ENCODE data around the gene DCAF8.

DCAF8 gene

DNA sequence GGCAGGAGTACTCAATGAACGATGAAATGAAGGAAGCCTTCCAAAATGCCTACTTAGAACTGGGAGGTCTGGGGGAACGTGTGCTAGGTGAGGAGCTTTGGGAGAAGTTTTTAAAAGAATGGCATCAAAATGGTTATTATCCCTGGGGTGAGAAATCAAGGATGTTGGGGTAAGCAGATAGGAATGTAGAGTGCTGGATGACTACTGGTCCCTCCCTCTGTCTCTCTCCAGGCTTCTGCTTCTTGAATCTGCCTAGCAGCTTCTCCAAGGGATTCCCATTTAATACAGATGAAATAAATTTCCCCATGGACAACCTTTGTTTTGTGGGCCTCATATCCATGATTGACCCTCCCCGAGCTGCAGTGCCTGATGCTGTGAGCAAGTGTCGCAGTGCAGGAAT is 91.0 kb downstream of the DCAF8 start:
- H3K4me3 ChIP-seq (ENCODE audit: low read depth, low read length) = no peak overlapping the region
- no peak for DNase-seq (ENCODE audit: low read depth)
- TF ChIP-seq, protein P1, sequence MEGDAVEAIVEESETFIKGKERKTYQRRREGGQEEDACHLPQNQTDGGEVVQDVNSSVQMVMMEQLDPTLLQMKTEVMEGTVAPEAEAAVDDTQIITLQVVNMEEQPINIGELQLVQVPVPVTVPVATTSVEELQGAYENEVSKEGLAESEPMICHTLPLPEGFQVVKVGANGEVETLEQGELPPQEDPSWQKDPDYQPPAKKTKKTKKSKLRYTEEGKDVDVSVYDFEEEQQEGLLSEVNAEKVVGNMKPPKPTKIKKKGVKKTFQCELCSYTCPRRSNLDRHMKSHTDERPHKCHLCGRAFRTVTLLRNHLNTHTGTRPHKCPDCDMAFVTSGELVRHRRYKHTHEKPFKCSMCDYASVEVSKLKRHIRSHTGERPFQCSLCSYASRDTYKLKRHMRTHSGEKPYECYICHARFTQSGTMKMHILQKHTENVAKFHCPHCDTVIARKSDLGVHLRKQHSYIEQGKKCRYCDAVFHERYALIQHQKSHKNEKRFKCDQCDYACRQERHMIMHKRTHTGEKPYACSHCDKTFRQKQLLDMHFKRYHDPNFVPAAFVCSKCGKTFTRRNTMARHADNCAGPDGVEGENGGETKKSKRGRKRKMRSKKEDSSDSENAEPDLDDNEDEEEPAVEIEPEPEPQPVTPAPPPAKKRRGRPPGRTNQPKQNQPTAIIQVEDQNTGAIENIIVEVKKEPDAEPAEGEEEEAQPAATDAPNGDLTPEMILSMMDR (IDR thresholded peaks at IDR 0.05; ENCODE audit: low read depth, low read length, missing control alignments) = no peak
- in situ Hi-C loops (cut with HindIII; ENCODE audit: low sequenced_read_pairs) = no loop called here

DNA sequence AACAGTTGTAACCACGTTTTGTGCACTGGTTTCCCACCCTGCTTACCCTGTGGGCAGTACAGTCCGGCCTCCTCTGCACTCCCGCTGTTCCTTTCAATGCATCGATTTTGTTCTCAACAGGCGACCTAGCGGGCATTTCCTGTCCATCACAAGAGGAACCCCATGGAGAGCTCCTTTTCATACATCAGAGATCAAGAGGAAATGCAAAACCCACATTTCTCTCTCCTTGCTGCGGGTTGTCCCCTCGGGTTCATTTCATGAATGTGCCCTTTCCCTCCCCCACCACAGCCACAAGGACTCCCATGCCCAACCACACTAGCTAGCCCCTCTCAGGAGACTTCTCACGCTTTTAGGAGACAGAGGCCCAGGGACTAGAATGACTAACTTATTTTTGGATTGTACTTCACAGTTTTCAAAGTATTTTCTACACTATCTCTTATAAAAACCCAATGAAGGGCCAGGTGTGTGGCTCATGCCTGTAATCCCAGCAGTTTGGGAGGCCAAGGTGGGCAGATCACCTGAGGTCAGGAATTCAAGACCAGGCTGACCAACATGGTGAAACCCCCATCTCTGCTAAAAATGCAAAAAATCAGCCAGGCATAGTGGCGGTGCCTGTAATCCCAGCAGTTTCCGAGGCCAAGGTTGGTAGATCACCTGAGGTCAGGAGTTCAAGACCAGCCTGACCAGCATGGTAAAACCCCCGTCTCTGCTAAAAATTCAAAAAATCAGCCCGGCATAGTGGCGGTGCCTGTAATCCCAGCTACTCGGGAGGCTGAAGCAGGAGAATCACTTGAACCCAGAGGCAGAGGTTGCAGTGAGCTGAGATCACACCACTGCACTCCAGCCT is 92.6 kb downstream of the DCAF8 start:
- peak; percentile 93 for DNase-seq (ENCODE audit: low read depth)
- H3K4me3 ChIP-seq (ENCODE audit: low read depth, low read length) = no peak overlapping the region
- TF ChIP-seq, protein P1 (IDR thresholded peaks at IDR 0.05; ENCODE audit: low read depth, low read length, missing control alignments) = no peak
- in situ Hi-C loops (cut with HindIII; ENCODE audit: low sequenced_read_pairs) = no loop called here

DNA sequence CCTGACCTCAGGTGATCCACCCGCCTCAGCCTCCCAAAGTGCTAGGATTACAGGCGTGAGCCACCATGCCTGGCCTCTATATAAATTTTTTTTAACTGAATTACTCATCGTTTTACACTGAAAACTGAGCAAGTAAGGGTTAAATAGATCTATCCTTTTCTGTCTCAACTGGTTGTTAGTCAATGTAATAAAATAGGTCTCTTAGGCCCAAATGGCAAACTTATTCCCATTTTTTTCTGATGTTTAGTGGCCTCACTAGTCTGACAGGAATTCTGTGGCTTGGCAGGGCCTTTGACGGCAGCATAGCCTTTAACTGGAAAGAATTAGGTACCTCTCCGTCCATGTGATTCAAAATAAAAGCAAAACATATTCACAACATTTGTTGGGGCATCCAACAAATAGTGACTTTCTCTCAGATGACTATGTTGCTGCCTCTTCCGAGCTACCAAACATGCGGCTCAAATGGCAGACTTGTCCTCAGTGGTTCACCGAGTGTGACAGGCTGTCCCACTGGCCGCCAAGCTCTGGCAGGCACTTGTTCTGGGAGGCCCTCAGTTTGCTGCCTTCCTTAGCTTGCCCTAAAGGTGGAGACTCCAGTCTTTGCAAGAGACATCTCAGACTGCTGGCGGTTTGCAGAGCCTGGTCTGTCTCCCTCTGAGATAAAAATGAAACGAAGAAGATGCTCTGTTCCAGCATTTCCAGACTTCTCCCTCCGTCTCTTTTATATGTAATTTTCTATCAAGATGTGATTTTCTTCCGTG is 93.6 kb downstream of the DCAF8 start:
- TF ChIP-seq, protein P1 (IDR thresholded peaks at IDR 0.05; ENCODE audit: low read depth, low read length, missing control alignments) = peak; percentile 16
- no peak overlapping the region for H3K4me3 ChIP-seq (ENCODE audit: low read depth, low read length)
- in situ Hi-C loops (cut with HindIII; ENCODE audit: low sequenced_read_pairs) = no loop called here
- peak; percentile 54 for DNase-seq (ENCODE audit: low read depth)

DNA sequence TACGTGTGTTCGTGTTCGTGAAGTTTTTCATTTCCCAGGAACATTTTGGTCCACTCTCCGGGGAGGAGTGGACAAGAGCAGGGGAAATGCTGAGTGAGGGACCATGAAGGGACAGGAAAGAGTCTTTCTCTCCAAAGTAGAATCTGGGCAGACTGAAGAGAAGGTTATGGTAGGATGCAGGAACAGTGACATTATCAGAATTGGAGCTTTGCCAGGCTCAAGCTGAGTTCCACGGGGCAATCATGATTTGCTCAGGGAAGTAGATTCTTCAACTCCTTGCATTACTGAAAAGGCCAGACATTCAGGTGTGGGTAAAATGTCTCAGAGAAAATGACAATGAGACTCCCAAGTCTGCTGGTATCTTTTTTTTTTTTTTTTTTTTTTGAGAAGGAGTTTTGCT is 94.3 kb downstream of the DCAF8 start:
- TF ChIP-seq, protein P1 (IDR thresholded peaks at IDR 0.05; ENCODE audit: low read depth, low read length, missing control alignments) = no peak
- DNase-seq (ENCODE audit: low read depth) = no peak
- H3K4me3 ChIP-seq (ENCODE audit: low read depth, low read length) = no peak overlapping the region
- in situ Hi-C loops (cut with HindIII; ENCODE audit: low sequenced_read_pairs) = no loop called here

DNA sequence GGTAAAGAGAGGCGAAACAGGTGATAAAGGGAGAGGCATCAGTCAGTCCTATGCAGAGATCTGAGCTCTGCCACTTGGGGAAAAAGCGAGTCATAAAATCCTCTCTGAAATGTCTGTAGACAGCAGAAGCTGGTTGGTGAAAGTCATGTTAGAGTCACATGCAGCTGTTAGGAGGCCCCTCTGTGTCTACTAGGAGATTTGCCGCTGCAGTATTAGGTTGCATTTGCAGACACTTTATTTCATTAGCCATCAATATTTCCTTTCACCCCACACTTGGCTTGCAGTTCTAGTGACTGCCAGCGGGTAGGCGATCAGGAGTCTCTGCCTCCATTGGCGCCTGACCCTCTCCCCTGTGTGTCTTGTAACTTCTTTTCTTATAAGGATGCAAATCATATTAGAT is 94.8 kb downstream of the DCAF8 start:
- TF ChIP-seq, protein P1 (IDR thresholded peaks at IDR 0.05; ENCODE audit: low read depth, low read length, missing control alignments) = no peak
- no peak for DNase-seq (ENCODE audit: low read depth)
- in situ Hi-C loops (cut with HindIII; ENCODE audit: low sequenced_read_pairs) = no loop called here
- no peak overlapping the region for H3K4me3 ChIP-seq (ENCODE audit: low read depth, low read length)

DNA sequence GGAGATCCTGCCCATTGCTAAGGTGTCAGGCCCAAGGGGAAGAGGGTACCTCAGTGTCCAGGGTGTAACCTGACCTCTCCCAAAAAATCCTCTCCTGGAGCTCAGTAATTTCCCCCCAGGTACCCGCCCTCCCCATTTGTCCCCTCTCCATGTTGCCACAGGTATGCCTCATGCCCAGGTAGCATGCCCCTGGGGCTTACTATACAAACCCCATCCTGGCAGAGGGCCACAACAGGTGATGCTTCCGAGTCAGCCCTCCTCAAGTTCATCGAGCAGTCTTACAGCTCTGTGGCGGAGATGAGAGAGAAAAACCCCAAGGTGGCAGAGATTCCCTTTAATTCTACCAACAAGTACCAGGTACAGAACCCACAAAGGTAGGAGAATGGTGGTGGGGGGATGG is 95.3 kb downstream of the DCAF8 start:
- TF ChIP-seq, protein P1 (IDR thresholded peaks at IDR 0.05; ENCODE audit: low read depth, low read length, missing control alignments) = no peak
- no peak for DNase-seq (ENCODE audit: low read depth)
- no peak overlapping the region for H3K4me3 ChIP-seq (ENCODE audit: low read depth, low read length)
- in situ Hi-C loops (cut with HindIII; ENCODE audit: low sequenced_read_pairs) = no loop called here
